Psoas muscle (tissue), 8 donors: ENCODE measurements around the gene HPCAL1. TPM values are rescaled to one million over a fixed set of nuclear protein-coding genes. Genes with fewer than 3 reads are reported as not detected.

Source experiments
- ATAC-seq, 4 donors: fragments of 200-7000 bp; cut with Tn5 transposase; one replicate each; pipeline ENCODE4 v1.9.1; 2020; ENCODE audit warnings: moderate library complexity in 3 of 4, mild to moderate bottlenecking in 2 of 4
- DNase-seq, 2 donors: peaks; one replicate each; pipeline ENCODE4 v3.0.0-alpha.2; 2020
- H3K27ac ChIP-seq: fragments of 200-600 bp; one replicate; pipeline ENCODE4 v1.8.0; 2022
- H3K27me3 ChIP-seq, 3 donors: fragments of 200-600 bp in 1 of 3; one replicate each; pipeline versions ENCODE4 v1.6.1 to v1.8.0; 2013 to 2022; ENCODE audit warnings: low read length in 2 of 3, mild to moderate bottlenecking in 2 of 3, moderate library complexity in 1 of 3; ENCODE audit not compliant: insufficient read depth in 3 of 3
- H3K36me3 ChIP-seq, 2 donors: fragments of 200-600 bp in 1 of 2; one replicate each; pipeline versions ENCODE4 v1.6.1 to v1.8.0; 2013 to 2022; ENCODE audit warnings: low read depth in 1 of 2, mild to moderate bottlenecking in 1 of 2, moderate library complexity in 1 of 2; ENCODE audit not compliant: insufficient read depth in 1 of 2
- H3K4me1 ChIP-seq: fragments of 200-600 bp; one replicate; pipeline ENCODE4 v1.8.0; 2022
- H3K4me3 ChIP-seq: fragments of 200-600 bp; one replicate; pipeline ENCODE4 v1.8.0; 2022; ENCODE audit warnings: mild to moderate bottlenecking
- H3K9me3 ChIP-seq: fragments of 200-600 bp; one replicate; pipeline ENCODE4 v1.8.0; 2022
- CTCF ChIP-seq: fragments of 200-600 bp; IDR thresholded peaks from one replicate; pipeline ENCODE4 v1.8.0; 2022; ENCODE audit warnings: antibody characterized with exemption
- WGBS, 3 donors: extraction: QIAGEN DNeasy Blood & Tissue Kit; methylation state at CpG; one replicate each; pipeline versions ENCODE4 v1.1.6 to v1.1.7; 2013; 5-methylcytosine and 5-hydroxymethylcytosine counted together
- intact Hi-C, 2 donors: fragments of 100-400 bp; cut with DNase I; formaldehyde crosslinking; loops; one replicate each; pipeline versions ENCODE4 v1.11.0 to v1.14.2; 2022
- polyA plus RNA-seq, 3 donors: library from polyadenylated mRNA; stranded (reverse); fragments of 200-250 nt; gene quantifications; one replicate each; pipeline ENCODE4 v1.2.3, GENCODE V29; 2013
- total RNA-seq, 4 donors: library from RNA; stranded (reverse); fragmentation: NEBNext Ultra II Directional in 2 of 4; extraction: Animal tissue kit (Norgen Biotek cat#: 25700) in 2 of 4; gene quantifications; one replicate each; pipeline versions ENCODE4 v1.2.1 to v1.2.4, GENCODE V29; 2021 to 2023
- donor health status: healthy with polysubstance abuse.
- donor health status: DM: no; HTN: no; CAD: no; lungs with moderate emphysema.
- donor health status: Bipolar disorder and iron deficiency.
- donor health status: healthy.
- donor health status: DM: yes; HTN: yes; CAD: no.
- donor health status: DM: no; HTN: no; CAD: no.
- donor health status: DM: no; HTN: no; CAD: no.
- donor health status: DM: yes; HTN: yes; CAD: no.

The HPCAL1 gene
- total and polyA plus RNA-seq, 7 donors: 16.1 to 182 (median 33.4) TPM

- ATAC-seq: peak; percentile 17 to 44 (median 38)
- intact Hi-C loops: loop anchor here (2.0 to 10.0 kb wide), 3 partner anchors 98 to 159 kb away; no protein-coding TSS in a partner anchor
- WGBS, 3 donors: 2 to 6% (median 4%) methylated on average over 46 to 53 of the region's 53 CpGs
Observed at GRCh38 chr2:10303694-10304378, 1.1 kb downstream of the HPCAL1 start.

DNA sequence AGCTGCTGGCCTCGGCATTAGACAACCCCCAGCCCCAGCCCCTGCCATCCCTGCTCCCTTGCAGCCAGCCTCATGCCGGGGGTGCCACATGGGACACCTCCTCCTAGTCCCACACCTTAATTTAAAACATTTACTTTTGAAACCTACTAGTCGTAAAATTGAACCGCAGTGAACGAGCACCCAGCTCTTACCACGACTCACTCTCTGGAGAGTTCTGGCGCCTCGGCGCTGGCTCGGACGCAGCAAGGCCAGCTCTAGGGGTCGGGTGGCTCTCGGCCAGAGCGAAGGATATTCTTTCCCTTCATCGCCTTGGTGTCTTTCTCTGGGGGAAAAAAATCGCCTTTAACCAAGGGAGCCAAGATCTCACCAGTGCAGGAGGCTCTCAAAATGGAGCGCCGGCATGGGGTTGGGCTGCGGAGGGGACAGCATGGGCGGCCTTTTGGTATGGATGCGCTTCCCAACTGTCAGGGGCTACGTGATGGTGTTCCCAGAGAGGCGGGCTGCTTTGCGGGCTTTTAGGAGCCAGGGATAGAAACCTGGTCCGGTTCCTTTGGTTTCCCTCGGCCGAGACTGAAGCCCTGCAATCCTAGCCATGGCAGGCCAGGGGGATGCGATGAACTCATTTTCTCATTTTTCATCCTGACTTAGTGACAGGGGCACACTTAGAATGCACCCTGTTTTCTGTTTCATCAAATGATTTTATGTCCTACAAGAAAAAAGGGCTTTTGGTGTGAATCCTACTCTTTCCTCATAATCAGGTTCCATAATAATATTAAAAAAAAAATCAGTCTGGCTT lies 2.0 kb downstream of the HPCAL1 start:
- Histone ChIP-seq H3K4me1 (no peaks in the 10 kb centered on the region), H3K4me3 (peak overlapping the region; percentile 76), H3K9me3 (no peaks in the 10 kb centered on the region), H3K36me3 (no peaks in the 10 kb centered on the region), H3K27me3 (peaks cover 0 to 4% (median 0%) of the 10 kb centered on the region in 3 donors), H3K27ac (no peak overlapping the region)
- intact Hi-C loops: loop anchor here in 1 of 2 donors (5.0 to 10.0 kb wide), 2 partner anchors 98 to 160 kb away; no protein-coding TSS in a partner anchor
- TF ChIP-seq CTCF: no peak
- no peak for DNase-seq
- WGBS, 3 donors: 41 to 60% (median 42%) methylated on average over 27 to 28 of the region's 28 CpGs
- ATAC-seq: no peak

More at GRCh38 chr2:10303694-10304378, 1.1 kb downstream of the HPCAL1 start:
- Histone ChIP-seq H3K27ac (no peak overlapping the region), H3K4me1 (no peaks in the 10 kb centered on the region), H3K9me3 (no peaks in the 10 kb centered on the region), H3K4me3 (peak overlapping the region; percentile 76), H3K36me3 (no peaks in the 10 kb centered on the region), H3K27me3 (peaks cover 0 to 4% (median 0%) of the 10 kb centered on the region in 3 donors)
- peak; percentile 9 for TF ChIP-seq CTCF
- peak in 1 of 2 donors; percentile 68 for DNase-seq

DNA sequence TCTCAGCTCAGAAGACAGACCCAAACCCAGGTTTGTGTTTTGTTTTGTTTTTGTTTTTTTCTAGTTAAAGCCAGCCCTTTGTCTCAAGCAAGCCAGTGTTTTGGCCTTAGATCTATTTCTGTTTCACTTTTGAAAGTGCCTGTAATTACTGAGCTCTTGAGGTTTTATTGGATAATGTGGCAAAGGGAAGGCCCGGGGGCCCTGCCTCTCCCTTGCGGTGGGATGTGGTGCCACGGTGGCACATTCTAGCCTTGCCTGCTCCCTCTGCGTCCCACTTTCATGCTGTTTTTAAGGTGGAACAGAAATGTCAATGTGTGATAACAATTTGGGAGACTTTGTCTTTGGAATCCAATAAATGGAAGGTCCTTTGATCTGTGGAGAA lies 2.5 kb downstream of the HPCAL1 start:
- WGBS, 3 donors: 53 to 55% (median 54%) methylated on average over 4 of the region's 4 CpGs
- H3K4me1 ChIP-seq: no peaks in the 10 kb centered on the region
- DNase-seq: no peak
- ATAC-seq: no peak
- no peak for TF ChIP-seq CTCF
- H3K36me3 ChIP-seq: no peaks in the 10 kb centered on the region
- H3K4me3 ChIP-seq: peak overlapping the region; percentile 76
- intact Hi-C loops: loop anchor here in 1 of 2 donors (10.0 kb wide), 1 partner anchor 160 kb away; no protein-coding TSS in a partner anchor
- H3K27ac ChIP-seq: no peak overlapping the region
- peaks cover 0 to 4% (median 0%) of the 10 kb centered on the region in 3 donors for H3K27me3 ChIP-seq
- H3K9me3 ChIP-seq: no peaks in the 10 kb centered on the region

DNA sequence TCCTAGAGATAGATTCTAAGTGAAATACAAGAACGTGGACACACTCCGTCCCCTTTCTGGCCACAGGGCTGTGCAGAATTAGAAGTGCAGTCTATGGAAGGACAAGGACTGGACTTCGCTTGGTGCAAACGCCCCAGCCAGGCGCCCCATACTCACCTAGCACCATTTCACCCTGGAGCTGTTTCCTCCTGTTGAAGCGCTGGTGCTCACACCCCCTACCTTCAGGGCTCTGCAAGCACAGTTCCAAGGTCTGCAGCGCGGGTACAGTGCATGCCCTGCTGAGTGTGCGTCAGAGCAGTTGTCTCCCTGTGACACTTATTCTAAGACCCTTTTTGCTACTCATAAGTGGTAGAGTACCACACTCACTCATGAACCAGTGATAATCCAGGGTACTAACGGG lies 3.0 kb downstream of the HPCAL1 start:
- intact Hi-C loops: loop anchor here in 1 of 2 donors (10.0 kb wide), 1 partner anchor 161 kb away; no protein-coding TSS in a partner anchor
- Histone ChIP-seq H3K27ac (no peak overlapping the region), H3K4me1 (no peaks in the 10 kb centered on the region)

More for the DNA sequence above, 3.0 kb downstream of the HPCAL1 start:
- 74 to 82% (median 75%) methylated on average over 10 of the region's 10 CpGs for WGBS, 3 donors
- DNase-seq (no peak), ATAC-seq (no peak)
- Histone ChIP-seq H3K4me3 (peak overlapping the region; percentile 76), H3K9me3 (no peaks in the 10 kb centered on the region), H3K36me3 (no peaks in the 10 kb centered on the region), H3K27me3 (peaks cover 0 to 4% (median 0%) of the 10 kb centered on the region in 3 donors)
- no peak for TF ChIP-seq CTCF
